ENCODE results near the gene LTBP1. TPM values are rescaled to one million over a fixed set of nuclear protein-coding genes. Genes with fewer than 3 reads are reported as not detected.

Gene LTBP1
- total and polyA plus RNA-seq, 12 donors: 6.2 to 47.2 (median 15.5) TPM

DNA sequence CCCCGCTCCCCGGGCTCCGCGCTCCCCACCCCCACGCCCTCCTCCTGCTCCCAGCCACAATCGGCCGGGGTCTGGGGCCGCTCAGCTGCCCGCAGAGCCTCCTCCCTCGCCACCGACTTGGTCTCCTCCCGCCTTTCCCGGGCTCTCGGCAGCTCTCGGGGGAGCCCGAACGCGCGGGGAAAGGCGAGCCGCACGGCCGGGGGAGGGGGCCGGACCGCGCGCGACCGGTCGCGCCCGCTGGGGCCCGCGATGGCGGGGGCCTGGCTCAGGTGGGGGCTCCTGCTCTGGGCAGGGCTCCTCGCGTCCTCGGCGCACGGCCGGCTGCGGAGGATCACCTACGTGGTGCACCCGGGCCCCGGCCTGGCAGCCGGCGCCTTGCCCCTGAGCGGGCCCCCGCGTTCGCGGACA is 327 bp downstream of the LTBP1 start:
- Histone ChIP-seq H3K4me3 (peak overlapping the region in 3 of 4 donors; percentile 48 to 85 (median 65)), H3K9me3 (replicated peaks in 1 of 3) (no peaks in the 10 kb centered on the region), H3K36me3 (replicated peaks in 1 of 2) (no peaks in the 10 kb centered on the region), H3K27me3 (no peaks in the 10 kb centered on the region), H3K27ac (peak overlapping the region in 3 of 5 donors; percentile 20 to 74 (median 47)), H3K4me1 (replicated peaks in 1 of 2) (peaks cover 3 to 9% of the 10 kb centered on the region in 2 donors)
- TF ChIP-seq, protein P1, sequence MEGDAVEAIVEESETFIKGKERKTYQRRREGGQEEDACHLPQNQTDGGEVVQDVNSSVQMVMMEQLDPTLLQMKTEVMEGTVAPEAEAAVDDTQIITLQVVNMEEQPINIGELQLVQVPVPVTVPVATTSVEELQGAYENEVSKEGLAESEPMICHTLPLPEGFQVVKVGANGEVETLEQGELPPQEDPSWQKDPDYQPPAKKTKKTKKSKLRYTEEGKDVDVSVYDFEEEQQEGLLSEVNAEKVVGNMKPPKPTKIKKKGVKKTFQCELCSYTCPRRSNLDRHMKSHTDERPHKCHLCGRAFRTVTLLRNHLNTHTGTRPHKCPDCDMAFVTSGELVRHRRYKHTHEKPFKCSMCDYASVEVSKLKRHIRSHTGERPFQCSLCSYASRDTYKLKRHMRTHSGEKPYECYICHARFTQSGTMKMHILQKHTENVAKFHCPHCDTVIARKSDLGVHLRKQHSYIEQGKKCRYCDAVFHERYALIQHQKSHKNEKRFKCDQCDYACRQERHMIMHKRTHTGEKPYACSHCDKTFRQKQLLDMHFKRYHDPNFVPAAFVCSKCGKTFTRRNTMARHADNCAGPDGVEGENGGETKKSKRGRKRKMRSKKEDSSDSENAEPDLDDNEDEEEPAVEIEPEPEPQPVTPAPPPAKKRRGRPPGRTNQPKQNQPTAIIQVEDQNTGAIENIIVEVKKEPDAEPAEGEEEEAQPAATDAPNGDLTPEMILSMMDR (IDR thresholded peaks at IDR 0.05): no peak
- no peak for TF ChIP-seq POLR2A (IDR thresholded peaks at IDR 0.05)
- DNase-seq: peak in 3 of 7 donors; percentile 11 to 26 (median 13)
- intact Hi-C loops (cut with DNase I): loop anchor here (5.0 to 10.0 kb wide), 4 partner anchors 68 to 392 kb away; no protein-coding TSS in a partner anchor
- 0% methylated on average over 6 to 52 of the region's 52 CpGs; no CpG with 5 or more reads in 1 of the 4 donors for WGBS, 4 donors

DNA sequence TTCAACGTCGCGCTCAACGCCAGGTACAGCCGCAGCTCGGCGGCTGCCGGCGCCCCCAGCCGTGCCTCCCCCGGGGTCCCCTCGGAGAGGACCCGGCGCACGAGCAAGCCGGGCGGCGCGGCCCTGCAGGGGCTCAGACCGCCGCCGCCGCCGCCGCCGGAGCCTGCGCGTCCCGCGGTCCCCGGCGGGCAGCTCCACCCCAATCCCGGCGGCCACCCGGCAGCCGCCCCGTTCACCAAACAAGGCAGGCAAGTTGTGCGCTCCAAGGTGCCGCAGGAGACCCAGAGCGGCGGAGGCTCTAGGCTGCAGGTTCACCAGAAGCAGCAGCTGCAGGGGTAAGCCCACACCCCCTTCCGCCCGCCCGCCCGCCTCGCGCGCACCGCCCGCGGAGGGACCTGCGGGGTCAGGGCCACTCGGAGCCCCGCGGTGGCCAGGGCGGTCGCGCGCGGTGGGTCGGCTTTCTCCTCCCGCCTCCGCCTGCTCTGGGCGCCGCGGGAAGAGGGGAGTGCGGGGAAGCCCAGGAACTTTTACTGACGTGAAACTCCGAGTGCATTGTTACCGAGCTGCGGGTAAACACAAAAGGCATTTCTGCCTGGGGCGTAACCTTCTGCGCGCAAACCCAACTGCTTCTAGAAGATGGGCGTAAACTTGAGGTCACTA is 861 bp downstream of the LTBP1 start:
- no peaks in the 10 kb centered on the region for H3K36me3 ChIP-seq (replicated peaks in 1 of 2)
- TF ChIP-seq, protein P1 (IDR thresholded peaks at IDR 0.05): no peak
- TF ChIP-seq POLR2A (IDR thresholded peaks at IDR 0.05): no peak
- WGBS, 4 donors: 1 to 2% (median 2%) methylated on average over 14 to 75 of the region's 75 CpGs
- DNase-seq: peak in 6 of 7 donors; percentile 16 to 31 (median 24)
- peaks cover 3 to 9% of the 10 kb centered on the region in 2 donors for H3K4me1 ChIP-seq (replicated peaks in 1 of 2)
- no peaks in the 10 kb centered on the region for H3K9me3 ChIP-seq (replicated peaks in 1 of 3)
- intact Hi-C loops (cut with DNase I): loop anchor here (5.0 to 10.0 kb wide), 4 partner anchors 67 to 393 kb away; no protein-coding TSS in a partner anchor
- H3K4me3 ChIP-seq: peak overlapping the region in 2 of 4 donors; percentile 65 to 85
- H3K27ac ChIP-seq: peak overlapping the region in 3 of 5 donors; percentile 20 to 74 (median 47)
- H3K27me3 ChIP-seq: no peaks in the 10 kb centered on the region

GRCh38 chr2:32948266-32948665 is 1.5 kb downstream of the LTBP1 start:
- H3K9me3 ChIP-seq (replicated peaks in 1 of 3): no peaks in the 10 kb centered on the region
- H3K4me3 ChIP-seq: peak overlapping the region in 1 of 4 donors; percentile 85
- no peak overlapping the region for H3K27ac ChIP-seq

DNA sequence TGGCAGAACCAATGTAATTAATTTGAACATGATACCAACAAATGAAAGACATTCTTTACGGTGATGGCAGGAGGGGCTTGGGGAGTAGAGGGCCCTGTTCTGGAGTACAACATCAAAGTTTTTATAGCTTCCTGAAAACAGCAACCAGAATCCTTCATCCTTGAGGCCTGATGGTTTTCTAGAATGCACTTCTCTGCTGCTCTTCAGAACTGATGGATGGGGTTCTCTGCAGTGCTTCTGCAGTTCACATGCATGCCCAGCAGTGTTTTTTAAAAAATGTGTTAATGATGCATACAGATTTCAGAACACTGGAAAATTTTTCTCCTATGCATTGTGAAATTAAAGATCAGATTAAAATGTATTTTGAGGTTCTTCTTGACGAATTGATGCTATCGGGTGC is 2.5 kb downstream of the LTBP1 start:
- H3K36me3 ChIP-seq (replicated peaks in 1 of 2): no peaks in the 10 kb centered on the region
- no peak overlapping the region for H3K4me3 ChIP-seq
- H3K27me3 ChIP-seq: no peaks in the 10 kb centered on the region
- intact Hi-C loops (cut with DNase I): loop anchor here (5.0 to 10.0 kb wide), 4 partner anchors 66 to 394 kb away; no protein-coding TSS in a partner anchor
- peaks cover 3 to 9% of the 10 kb centered on the region in 2 donors for H3K4me1 ChIP-seq (replicated peaks in 1 of 2)
- H3K9me3 ChIP-seq (replicated peaks in 1 of 3): no peaks in the 10 kb centered on the region
- WGBS, 4 donors: 95 to 98% (median 97%) methylated on average over 3 of the region's 3 CpGs
- DNase-seq: no peak
- H3K27ac ChIP-seq: no peak overlapping the region
- no peak for TF ChIP-seq POLR2A (IDR thresholded peaks at IDR 0.05)
- TF ChIP-seq, protein P1 (IDR thresholded peaks at IDR 0.05): no peak

More at GRCh38 chr2:32948266-32948665, 1.5 kb downstream of the LTBP1 start:
- 81 to 93% (median 88%) methylated on average over 3 of the region's 3 CpGs for WGBS, 4 donors
- no peak for DNase-seq
- Histone ChIP-seq H3K27me3 (no peaks in the 10 kb centered on the region), H3K4me1 (replicated peaks in 1 of 2) (peaks cover 3 to 9% of the 10 kb centered on the region in 2 donors), H3K36me3 (replicated peaks in 1 of 2) (no peaks in the 10 kb centered on the region)
- intact Hi-C loops (cut with DNase I): loop anchor here (5.0 to 10.0 kb wide), 4 partner anchors 67 to 393 kb away; no protein-coding TSS in a partner anchor
- TF ChIP-seq, protein P1 (IDR thresholded peaks at IDR 0.05): no peak
- TF ChIP-seq POLR2A (IDR thresholded peaks at IDR 0.05): no peak

Data from adrenal gland (tissue), 12 donors.